ENCODE results near the gene TOP3B.

- TF ChIP-seq, protein P1, sequence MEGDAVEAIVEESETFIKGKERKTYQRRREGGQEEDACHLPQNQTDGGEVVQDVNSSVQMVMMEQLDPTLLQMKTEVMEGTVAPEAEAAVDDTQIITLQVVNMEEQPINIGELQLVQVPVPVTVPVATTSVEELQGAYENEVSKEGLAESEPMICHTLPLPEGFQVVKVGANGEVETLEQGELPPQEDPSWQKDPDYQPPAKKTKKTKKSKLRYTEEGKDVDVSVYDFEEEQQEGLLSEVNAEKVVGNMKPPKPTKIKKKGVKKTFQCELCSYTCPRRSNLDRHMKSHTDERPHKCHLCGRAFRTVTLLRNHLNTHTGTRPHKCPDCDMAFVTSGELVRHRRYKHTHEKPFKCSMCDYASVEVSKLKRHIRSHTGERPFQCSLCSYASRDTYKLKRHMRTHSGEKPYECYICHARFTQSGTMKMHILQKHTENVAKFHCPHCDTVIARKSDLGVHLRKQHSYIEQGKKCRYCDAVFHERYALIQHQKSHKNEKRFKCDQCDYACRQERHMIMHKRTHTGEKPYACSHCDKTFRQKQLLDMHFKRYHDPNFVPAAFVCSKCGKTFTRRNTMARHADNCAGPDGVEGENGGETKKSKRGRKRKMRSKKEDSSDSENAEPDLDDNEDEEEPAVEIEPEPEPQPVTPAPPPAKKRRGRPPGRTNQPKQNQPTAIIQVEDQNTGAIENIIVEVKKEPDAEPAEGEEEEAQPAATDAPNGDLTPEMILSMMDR (IDR thresholded peaks at IDR 0.05) = no peak
- TF ChIP-seq POLR2A (IDR thresholded peaks at IDR 0.05) = no peak
These were observed 45.4 kb downstream of the TOP3B start for GRCh38 chr22:21937041-21937820.
